Colonic mucosa (tissue), 4 donors: ENCODE measurements around the gene ZNF835. TPM values are rescaled to one million over a fixed set of nuclear protein-coding genes. Genes with fewer than 3 reads are reported as not detected.

ENCODE experiments used
- DNase-seq: peaks from one replicate; pipeline ENCODE4 v3.0.0-alpha.2; 2020
- H3K27ac ChIP-seq: fragments of 200-600 bp; one replicate; pipeline ENCODE4 v1.8.0; 2021
- H3K27me3 ChIP-seq: fragments of 200-600 bp; one replicate; pipeline ENCODE4 v1.8.0; 2021
- H3K36me3 ChIP-seq: fragments of 200-600 bp; one replicate; pipeline ENCODE4 v1.8.0; 2021
- H3K4me1 ChIP-seq: fragments of 200-600 bp; one replicate; pipeline ENCODE4 v1.8.0; 2021; ENCODE audit warnings: mild to moderate bottlenecking
- H3K4me3 ChIP-seq: fragments of 200-600 bp; one replicate; pipeline ENCODE4 v1.8.0; 2021
- H3K9ac ChIP-seq, 2 donors: one replicate each; pipeline ENCODE4 v1.7.0; 2013; ENCODE audit warnings: control low read depth in 2 of 2, low read depth in 2 of 2, low read length in 2 of 2
- H3K9me3 ChIP-seq: fragments of 200-600 bp; one replicate; pipeline ENCODE4 v1.8.0; 2021
- CTCF ChIP-seq: fragments of 200-600 bp; IDR thresholded peaks from one replicate; pipeline ENCODE4 v1.8.0; 2022; ENCODE audit warnings: antibody characterized with exemption, mild to moderate bottlenecking
- intact Hi-C: fragments of 100-400 bp; cut with DNase I; formaldehyde crosslinking; loops from one replicate; pipeline ENCODE4 v1.14.1; 2022
- total RNA-seq, 2 donors: library from RNA; stranded (reverse); fragmentation: NEBNext Ultra II Directional in 1 of 2; extraction: Animal tissue kit (Norgen Biotek cat#: 25700) in 1 of 2; gene quantifications; one replicate each; pipeline ENCODE4 v1.2.1, GENCODE V29; 2021
- donor health status: healthy.
- donor health status: DM: no; HTN: no; CAD: no.
- donor health status: DM: no; HTN: no; CAD: no.

Gene ZNF835
- total RNA-seq, 2 donors from 2014 or later = 1.1 to 1.3 TPM

- no peak within 1 kb of the TSS for H3K9ac ChIP-seq
- H3K27ac ChIP-seq = no peak within 1 kb of the TSS
- H3K27me3 ChIP-seq = no peaks in the 10 kb centered on the region
- H3K4me1 ChIP-seq = no peaks in the 10 kb centered on the region
- H3K9me3 ChIP-seq = no peaks in the 10 kb centered on the region
- DNase-seq = no peak
- no peak for TF ChIP-seq CTCF
- intact Hi-C loops = no loop called here
- H3K36me3 ChIP-seq = no peaks in the 10 kb centered on the region
- H3K4me3 ChIP-seq = no peak within 1 kb of the TSS
Observed at GRCh38 chr19:56642711-56643459, 28.7 kb downstream of the ZNF835 start, which contains the start of gene SMIM17. TSS of gene SMIM17 (plus strand) at chr19:56643159. CDS start at chr19:56645668, 2,509 bp downstream.

GRCh38 chr19:56639217-56639616 is 32.3 kb downstream of the ZNF835 start:
- Histone ChIP-seq H3K9ac (no peak overlapping the region), H3K4me3 (no peak overlapping the region), H3K27me3 (no peaks in the 10 kb centered on the region), H3K36me3 (no peaks in the 10 kb centered on the region), H3K4me1 (no peaks in the 10 kb centered on the region), H3K27ac (no peak overlapping the region), H3K9me3 (no peaks in the 10 kb centered on the region)
- TF ChIP-seq CTCF = no peak
- DNase-seq = no peak
- intact Hi-C loops = no loop called here

GRCh38 chr19:56637976-56638555 is 33.5 kb downstream of the ZNF835 start:
- Histone ChIP-seq H3K9ac (no peak overlapping the region), H3K36me3 (no peaks in the 10 kb centered on the region), H3K9me3 (no peaks in the 10 kb centered on the region), H3K27ac (no peak overlapping the region), H3K4me3 (no peak overlapping the region), H3K27me3 (no peaks in the 10 kb centered on the region), H3K4me1 (no peaks in the 10 kb centered on the region)
- peak; percentile 58 for DNase-seq
- no peak for TF ChIP-seq CTCF
- intact Hi-C loops = no loop called here

GRCh38 chr19:56633021-56633420 is 38.5 kb downstream of the ZNF835 start:
- Histone ChIP-seq H3K9me3 (no peaks in the 10 kb centered on the region), H3K27me3 (no peaks in the 10 kb centered on the region), H3K4me3 (no peak overlapping the region), H3K27ac (no peak overlapping the region), H3K36me3 (no peaks in the 10 kb centered on the region), H3K4me1 (no peaks in the 10 kb centered on the region), H3K9ac (no peak overlapping the region)
- TF ChIP-seq CTCF = no peak
- intact Hi-C loops = no loop called here
- no peak for DNase-seq

- Histone ChIP-seq H3K4me3 (no peak overlapping the region), H3K27ac (no peak overlapping the region), H3K36me3 (no peaks in the 10 kb centered on the region), H3K9ac (no peak overlapping the region), H3K4me1 (no peaks in the 10 kb centered on the region), H3K9me3 (no peaks in the 10 kb centered on the region), H3K27me3 (no peaks in the 10 kb centered on the region)
- DNase-seq = no peak
- no peak for TF ChIP-seq CTCF
- intact Hi-C loops = no loop called here
Observed at GRCh38 chr19:56625708-56626107, 45.8 kb downstream of the ZNF835 start.
